GM23248 (cell line): ENCODE results near the gene USP32. TPM values are rescaled to one million over a fixed set of nuclear protein-coding genes. Genes with fewer than 3 reads are reported as not detected.

Source experiments
- DNase-seq: peaks from one replicate; pipeline ENCODE4 v3.0.0-alpha.2; 2015
- H2AFZ ChIP-seq: fragments of 200-600 bp; sonication (generic); 2 replicates; pipeline ENCODE4 v1.6.1; 2016; ENCODE audit warnings: antibody characterized with exemption
- H3F3A ChIP-seq: fragments of 200-600 bp; sonication (generic); 2 replicates; pipeline ENCODE4 v1.6.1; 2016; ENCODE audit warnings: mild to moderate bottlenecking, antibody characterized with exemption, mixed run types; ENCODE audit not compliant: insufficient read depth
- H3K27ac ChIP-seq: fragments of 200-600 bp; sonication (generic); 2 replicates; pipeline ENCODE4 v1.5.1; 2016; ENCODE audit warnings: mild to moderate bottlenecking
- H3K27me3 ChIP-seq: fragments of 200-600 bp; sonication (generic); replicated peaks from 2 replicates; pipeline ENCODE4 v1.6.1; 2016; ENCODE audit warnings: mild to moderate bottlenecking; ENCODE audit not compliant: insufficient read depth
- H3K36me3 ChIP-seq: fragments of 200-600 bp; sonication (generic); 2 replicates; pipeline ENCODE4 v1.6.1; 2016; ENCODE audit warnings: low read depth, mild to moderate bottlenecking
- H3K4me1 ChIP-seq: fragments of 200-600 bp; sonication (generic); 2 replicates; pipeline ENCODE4 v1.6.1; 2016; ENCODE audit warnings: mild to moderate bottlenecking; ENCODE audit not compliant: insufficient read depth
- H3K4me2 ChIP-seq: fragments of 200-600 bp; sonication (generic); one replicate; pipeline ENCODE4 v1.6.1; 2016; ENCODE audit warnings: mild to moderate bottlenecking; ENCODE audit not compliant: unreplicated experiment
- H3K4me3 ChIP-seq: fragments of 200-600 bp; sonication (generic); 2 replicates; pipeline ENCODE4 v1.5.1; 2016; ENCODE audit warnings: mild to moderate bottlenecking
- H3K79me2 ChIP-seq: fragments of 200-600 bp; sonication (generic); 2 replicates; pipeline ENCODE4 v1.6.1; 2016; ENCODE audit warnings: mild to moderate bottlenecking; ENCODE audit not compliant: insufficient read depth
- H3K9ac ChIP-seq: fragments of 200-600 bp; sonication (generic); 2 replicates; pipeline ENCODE4 v1.6.1; 2016; ENCODE audit warnings: mild to moderate bottlenecking
- H3K9me2 ChIP-seq: fragments of 200-600 bp; sonication (generic); 2 replicates; pipeline ENCODE4 v1.6.1; 2016; ENCODE audit warnings: mixed run types, mild to moderate bottlenecking, moderate library complexity; ENCODE audit not compliant: insufficient read depth
- H3K9me3 ChIP-seq: fragments of 200-600 bp; sonication (generic); one replicate; pipeline ENCODE4 v1.6.1; 2017; ENCODE audit warnings: low read depth
- H4K20me1 ChIP-seq: fragments of 200-600 bp; sonication (generic); 2 replicates; pipeline ENCODE4 v1.6.0; 2016; ENCODE audit not compliant: insufficient read depth
- EZH2 ChIP-seq: fragments of 200-600 bp; sonication (generic); IDR thresholded peaks from 2 replicates; pipeline ENCODE4 v1.6.1; 2018; ENCODE audit warnings: antibody characterized with exemption, mild to moderate bottlenecking; ENCODE audit not compliant: insufficient read depth, poor library complexity, severe bottlenecking
- EZH2phosphoT487 ChIP-seq: fragments of 200-600 bp; sonication (generic); IDR thresholded peaks from 2 replicates; pipeline ENCODE4 v1.6.1; 2018; ENCODE audit warnings: antibody characterized with exemption, moderate library complexity, mild to moderate bottlenecking, low read depth; ENCODE audit not compliant: insufficient read depth
- WGBS, 2 experiments: methylation state at CpG; one replicate each; pipeline ENCODE4 v1.1.6; 2015 to 2017; ENCODE audit warnings: low lambda C conversion rate in 2 of 2, low coverage in 1 of 2; ENCODE audit errors: missing lambda C conversion rate in 2 of 2; 5-methylcytosine and 5-hydroxymethylcytosine counted together
- in situ Hi-C: fragments of 300-500 bp; cut with MboI; formaldehyde crosslinking; loops from 2 replicates; pipeline ENCODE4 v1.15.0; 2020
- polyA plus RNA-seq: library from polyadenylated mRNA; unstranded; fragments of >200 nt; fragmentation: Nextera tagmentation; extraction: Ambion mirVana; gene quantifications from 2 replicates; pipeline ENCODE4 v1.2.1, GENCODE V29; 2016
- total RNA-seq: library from RNA; depleted of rRNA; stranded (reverse); fragments of >200 nt; shearing (Covaris generic); gene quantifications from 2 replicates; pipeline ENCODE4 v1.2.3, GENCODE V29; 2014

USP32 gene
- total and polyA plus RNA-seq, 2 experiments from 2014 or later = 14.0 to 33.9 TPM

- Histone ChIP-seq H3K4me2 (no peak overlapping the region), H3K4me3 (no peak overlapping the region), H3K79me2 (peaks cover 100% of the 10 kb centered on the region), H3K9me2 (no peaks in the 10 kb centered on the region), H3K9ac (no peak overlapping the region), H3F3A (no peaks in the 10 kb centered on the region), H4K20me1 (peaks cover 6% of the 10 kb centered on the region), H3K9me3 (no peaks in the 10 kb centered on the region), H2AFZ (no peak overlapping the region), H3K27me3 (no peaks in the 10 kb centered on the region), H3K4me1 (no peaks in the 10 kb centered on the region), H3K27ac (no peak overlapping the region), H3K36me3 (no peaks in the 10 kb centered on the region)
- no peak for TF ChIP-seq EZH2
- TF ChIP-seq EZH2phosphoT487 = no peak
- no peak for DNase-seq
- in situ Hi-C loops = no loop called here
- 98 to 100% methylated on average over 3 of the region's 3 CpGs for WGBS, 2 experiments
Measured at GRCh38 chr17:60363700-60364405, 28.1 kb downstream of the USP32 start.

- Histone ChIP-seq H3F3A (0 out of 2 replicates have a peak, but pooled peaks cover 5% of the 10 kb centered on the region), H3K36me3 (no peaks in the 10 kb centered on the region), H4K20me1 (no peaks in the 10 kb centered on the region; the same call in 1 of the 2 replicates), H3K9ac (no peak overlapping the region), H3K79me2 (peaks cover 98% of the 10 kb centered on the region), H3K4me3 (no peak overlapping the region), H3K4me1 (peaks cover 6% of the 10 kb centered on the region), H3K9me2 (no peaks in the 10 kb centered on the region), H2AFZ (no peak overlapping the region), H3K27ac (no peak overlapping the region), H3K4me2 (no peak overlapping the region), H3K27me3 (no peaks in the 10 kb centered on the region), H3K9me3 (no peaks in the 10 kb centered on the region)
- WGBS, 2 experiments = 67 to 68% methylated on average over 4 of the region's 4 CpGs
- in situ Hi-C loops = no loop called here
- no peak for DNase-seq
- TF ChIP-seq EZH2 (no peak), EZH2phosphoT487 (no peak)
Measured at GRCh38 chr17:60362329-60362728, 29.6 kb downstream of the USP32 start.

GRCh38 chr17:60361889-60362288, 30.0 kb downstream of the USP32 start:
- Histone ChIP-seq H2AFZ (no peak overlapping the region), H3K27me3 (no peaks in the 10 kb centered on the region), H3K79me2 (peaks cover 98% of the 10 kb centered on the region), H3K4me3 (no peak overlapping the region), H3K27ac (no peak overlapping the region), H3K9me2 (no peaks in the 10 kb centered on the region), H3K4me2 (no peak overlapping the region), H4K20me1 (no peaks in the 10 kb centered on the region; the same call in 1 of the 2 replicates), H3K4me1 (peaks cover 10% of the 10 kb centered on the region), H3K36me3 (no peaks in the 10 kb centered on the region), H3F3A (0 out of 2 replicates have a peak, but pooled peaks cover 5% of the 10 kb centered on the region), H3K9me3 (no peaks in the 10 kb centered on the region), H3K9ac (no peak overlapping the region)
- no peak for DNase-seq
- TF ChIP-seq EZH2phosphoT487 (no peak), EZH2 (no peak)
- 73 to 83% methylated on average over 2 of the region's 2 CpGs for WGBS, 2 experiments
- in situ Hi-C loops = no loop called here

GRCh38 chr17:60359415-60359814, 32.5 kb downstream of the USP32 start:
- peaks cover 24% of the 10 kb centered on the region for H3K4me1 ChIP-seq
- H3K79me2 ChIP-seq = peaks cover 97% of the 10 kb centered on the region
- TF ChIP-seq EZH2phosphoT487 = no peak
- TF ChIP-seq EZH2 = no peak
- H3K9ac ChIP-seq = no peak overlapping the region
- H3K27ac ChIP-seq = no peak overlapping the region
- H2AFZ ChIP-seq = no peak overlapping the region
- H3K9me3 ChIP-seq = no peaks in the 10 kb centered on the region
- H3F3A ChIP-seq = peaks cover 16% of the 10 kb centered on the region; the same call in 1 of the 2 replicates
- no peaks in the 10 kb centered on the region for H3K36me3 ChIP-seq
- in situ Hi-C loops = no loop called here
- no peaks in the 10 kb centered on the region for H3K9me2 ChIP-seq
- H3K4me3 ChIP-seq = no peak overlapping the region
- peaks cover 5% of the 10 kb centered on the region; the same call in 1 of the 2 replicates for H4K20me1 ChIP-seq
- H3K4me2 ChIP-seq = no peak overlapping the region
- no peaks in the 10 kb centered on the region for H3K27me3 ChIP-seq
- DNase-seq = no peak
